ENCODE measurements around the gene ACAP3. TPM values are rescaled to one million over a fixed set of nuclear protein-coding genes. Genes with fewer than 3 reads are reported as not detected.

The ACAP3 gene
- total and polyA plus RNA-seq, 4 donors = 18.7 to 62.8 (median 37.8) TPM

GRCh38 chr1:1298861-1299685, 8.7 kb downstream of the ACAP3 start:
- no peak for ATAC-seq (ENCODE audit: insufficient read depth, low FRiP score)
- H3K27me3 ChIP-seq (ENCODE audit: control insufficient read depth in 3 of 3, insufficient read depth in 3 of 3, low read length in 2 of 3) = no peaks in the 10 kb centered on the region
- H3K4me3 ChIP-seq = no peak overlapping the region
- no peaks in the 10 kb centered on the region for H3K9me3 ChIP-seq (ENCODE audit: control insufficient read depth in 4 of 4, insufficient read depth in 3 of 4, low read length in 3 of 4)
- peaks cover 0 to 3% (median 0%) of the 10 kb centered on the region in 5 donors for H3K4me1 ChIP-seq (ENCODE audit: control insufficient read depth in 5 of 5, insufficient read depth in 5 of 5, low read length in 5 of 5)
- peaks cover 0 to 24% (median 4%) of the 10 kb centered on the region in 4 donors for H3K36me3 ChIP-seq (ENCODE audit: control insufficient read depth in 4 of 4, insufficient read depth in 4 of 4, low read length in 4 of 4)
- no peak overlapping the region for H3K27ac ChIP-seq (ENCODE audit: low read depth in 1 of 2, low read length in 1 of 2)
- TF ChIP-seq CTCF (IDR thresholded peaks at IDR 0.05; ENCODE audit: control extremely low read depth, extremely low read depth) = no peak
- H3K9ac ChIP-seq (ENCODE audit: insufficient read depth in 1 of 2, low read length in 2 of 2) = no peak overlapping the region
- 69 to 71% methylated on average over 29 to 30 of the region's 30 CpGs for WGBS, 2 donors
- peak in 2 of 3 donors; percentile 43 to 44 for DNase-seq

GRCh38 chr1:1297802-1298424, 9.8 kb downstream of the ACAP3 start:
- DNase-seq (no peak), ATAC-seq (ENCODE audit: insufficient read depth, low FRiP score) (no peak)
- Histone ChIP-seq H3K9me3 (ENCODE audit: control insufficient read depth in 4 of 4, insufficient read depth in 3 of 4, low read length in 3 of 4) (no peaks in the 10 kb centered on the region), H3K9ac (ENCODE audit: insufficient read depth in 1 of 2, low read length in 2 of 2) (no peak overlapping the region), H3K4me1 (ENCODE audit: control insufficient read depth in 5 of 5, insufficient read depth in 5 of 5, low read length in 5 of 5) (peaks cover 0 to 3% (median 0%) of the 10 kb centered on the region in 5 donors), H3K27ac (ENCODE audit: low read depth in 1 of 2, low read length in 1 of 2) (no peak overlapping the region), H3K4me3 (no peak overlapping the region), H3K36me3 (ENCODE audit: control insufficient read depth in 4 of 4, insufficient read depth in 4 of 4, low read length in 4 of 4) (peaks cover 0 to 27% (median 4%) of the 10 kb centered on the region in 4 donors), H3K27me3 (ENCODE audit: control insufficient read depth in 3 of 3, insufficient read depth in 3 of 3, low read length in 2 of 3) (no peaks in the 10 kb centered on the region)
- whole genome bisulfite sequencing, 2 donors = 92 to 95% methylated on average over 31 of the region's 31 CpGs
- TF ChIP-seq CTCF (IDR thresholded peaks at IDR 0.05; ENCODE audit: control extremely low read depth, extremely low read depth) = no peak

DNA sequence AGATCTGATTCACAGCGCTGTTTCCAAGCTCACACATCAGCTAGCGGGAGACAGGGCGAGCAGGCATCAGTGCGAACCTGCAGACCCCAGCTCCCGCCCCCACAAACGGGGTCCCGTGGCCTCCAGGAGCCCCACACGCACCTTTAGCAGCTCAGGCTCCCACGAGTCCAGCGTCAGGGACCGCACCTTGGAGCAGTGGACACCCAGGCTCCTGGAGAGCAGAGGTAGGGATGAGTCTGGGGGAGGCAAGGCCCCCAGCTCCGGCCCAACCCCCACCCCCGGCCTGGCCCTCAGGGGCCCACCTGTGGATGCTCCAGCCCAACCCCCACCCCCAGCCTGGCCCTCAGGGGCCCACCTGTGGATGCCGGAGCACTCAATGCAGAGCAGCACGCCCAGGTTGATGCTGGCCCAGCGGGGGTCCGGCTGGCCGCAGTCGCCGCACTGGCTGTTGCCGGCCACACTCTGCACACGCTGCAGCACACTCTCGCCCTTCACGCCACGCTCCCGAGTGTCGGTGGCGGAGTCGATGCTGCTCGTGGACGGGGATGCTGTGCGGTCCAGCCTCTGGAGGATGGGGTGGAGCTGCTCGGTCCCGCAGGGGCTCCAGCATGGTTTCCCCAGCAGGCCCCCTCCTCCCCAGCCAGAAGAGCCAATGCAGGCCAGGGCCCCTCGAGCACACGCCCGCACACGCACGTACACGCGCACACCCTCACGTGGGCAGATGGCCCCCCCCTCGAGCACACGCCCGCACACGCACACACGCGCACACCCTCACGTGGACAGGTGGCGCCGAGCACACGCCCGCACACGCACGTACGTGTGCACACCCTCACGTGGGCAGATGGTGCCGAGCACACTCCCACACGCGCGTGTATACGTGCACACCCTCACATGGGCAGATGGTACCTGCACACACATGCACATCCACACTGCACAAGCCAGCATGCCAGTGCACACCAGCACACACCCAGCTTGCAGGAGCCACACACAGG, 11.4 kb downstream of the ACAP3 start:
- Histone ChIP-seq H3K27me3 (ENCODE audit: control insufficient read depth in 3 of 3, insufficient read depth in 3 of 3, low read length in 2 of 3) (no peaks in the 10 kb centered on the region), H3K36me3 (ENCODE audit: control insufficient read depth in 4 of 4, insufficient read depth in 4 of 4, low read length in 4 of 4) (peaks cover 0 to 27% (median 4%) of the 10 kb centered on the region in 4 donors), H3K4me3 (no peak overlapping the region), H3K27ac (ENCODE audit: low read depth in 1 of 2, low read length in 1 of 2) (no peak overlapping the region), H3K4me1 (ENCODE audit: control insufficient read depth in 5 of 5, insufficient read depth in 5 of 5, low read length in 5 of 5) (peaks cover 0 to 3% (median 0%) of the 10 kb centered on the region in 5 donors), H3K9ac (ENCODE audit: insufficient read depth in 1 of 2, low read length in 2 of 2) (no peak overlapping the region), H3K9me3 (ENCODE audit: control insufficient read depth in 4 of 4, insufficient read depth in 3 of 4, low read length in 3 of 4) (no peaks in the 10 kb centered on the region)
- TF ChIP-seq CTCF (IDR thresholded peaks at IDR 0.05; ENCODE audit: control extremely low read depth, extremely low read depth) = no peak
- ATAC-seq (ENCODE audit: insufficient read depth, low FRiP score) (no peak), DNase-seq (no peak)
- WGBS, 2 donors = 94 to 96% methylated on average over 62 of the region's 62 CpGs

All from lung (tissue), 12 donors.